Stimulated activated CD4-positive, alpha-beta T cell treated with anti-CD3 and anti-CD28 coated beads, Interleukin-1b, Interleukin-23, amount 100 ng/mL, for 48 hours (primary cell): ENCODE results near the gene PAPOLA.

Experiments
- DNase-seq: peaks from one replicate; pipeline ENCODE4 v3.0.0-alpha.2; 2020

Gene PAPOLA

DNA sequence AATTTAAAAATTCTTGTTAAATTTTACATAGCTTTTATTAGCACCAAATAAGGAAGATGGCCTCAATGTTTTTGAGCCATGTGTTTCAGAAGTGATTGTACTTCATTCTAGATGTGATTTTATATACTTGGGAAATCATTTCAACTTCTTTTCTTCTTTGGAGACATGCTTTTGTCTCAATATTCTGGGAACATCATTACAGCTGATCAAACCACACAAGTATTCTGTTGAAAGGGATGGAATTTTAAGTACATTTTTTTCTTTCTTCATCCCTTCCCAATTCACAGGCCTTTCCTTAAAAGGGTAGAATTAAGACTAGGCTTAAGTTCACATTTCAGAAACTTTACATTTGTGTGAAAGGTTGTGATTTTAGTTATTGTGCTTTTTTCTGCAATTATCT is 66.4 kb downstream of the PAPOLA start:
- no peak for DNase-seq

DNA sequence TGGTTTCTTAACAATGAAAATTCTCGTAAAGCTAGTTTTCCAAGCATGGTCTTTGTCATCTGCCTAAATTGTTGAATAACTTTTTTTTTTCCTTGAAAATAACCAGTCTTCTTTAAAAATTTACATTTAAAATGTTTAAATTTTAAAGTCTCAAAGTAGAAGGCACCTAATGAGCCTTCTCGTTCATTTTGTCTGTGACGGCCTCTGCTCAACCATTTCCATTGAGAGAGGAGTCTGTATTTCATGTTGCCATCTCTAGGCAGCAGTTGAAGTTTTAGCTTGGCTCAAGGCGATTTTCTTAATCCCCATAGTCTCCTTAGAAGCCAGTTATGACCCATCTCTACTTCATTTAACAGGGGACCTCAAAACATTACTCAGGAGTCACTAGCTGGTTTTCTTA is 69.1 kb downstream of the PAPOLA start:
- no peak for DNase-seq

GRCh38 chr14:96573473-96574100 is 71.4 kb downstream of the PAPOLA start:
- DNase-seq, result no peak

GRCh38 chr14:96574171-96574632 is 72.0 kb downstream of the PAPOLA start:
- DNase-seq, result no peak

- DNase-seq, result no peak
Measured at GRCh38 chr14:96574633-96575632, 72.8 kb downstream of the PAPOLA start.

DNA sequence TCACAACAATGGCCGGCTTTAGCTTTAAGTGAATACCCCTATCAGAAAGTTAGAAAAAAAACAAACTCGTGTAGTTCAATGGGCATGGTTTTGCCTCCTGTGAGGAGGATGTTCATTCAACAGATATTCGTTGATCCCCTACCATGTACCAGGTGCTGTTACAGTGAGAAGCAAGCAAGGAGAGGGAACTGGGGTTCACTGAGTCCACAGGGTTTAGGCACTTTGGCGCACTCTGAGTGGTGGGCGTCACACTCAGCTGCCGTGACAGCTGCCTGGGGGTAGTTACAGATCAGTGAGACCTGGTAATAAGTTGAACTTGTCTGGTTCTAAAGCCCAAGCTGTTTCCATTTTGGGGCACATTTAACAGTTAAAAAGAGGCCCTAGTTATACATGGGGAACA is 74.2 kb downstream of the PAPOLA start:
- DNase-seq, result no peak

- DNase-seq, result no peak
Measured at GRCh38 chr14:96576937-96577336, 74.8 kb downstream of the PAPOLA start.

- DNase-seq, result no peak
Measured at GRCh38 chr14:96578619-96579018, 76.4 kb downstream of the PAPOLA start.

- no peak for DNase-seq
Measured at GRCh38 chr14:96579358-96579757, 77.2 kb downstream of the PAPOLA start.

DNA sequence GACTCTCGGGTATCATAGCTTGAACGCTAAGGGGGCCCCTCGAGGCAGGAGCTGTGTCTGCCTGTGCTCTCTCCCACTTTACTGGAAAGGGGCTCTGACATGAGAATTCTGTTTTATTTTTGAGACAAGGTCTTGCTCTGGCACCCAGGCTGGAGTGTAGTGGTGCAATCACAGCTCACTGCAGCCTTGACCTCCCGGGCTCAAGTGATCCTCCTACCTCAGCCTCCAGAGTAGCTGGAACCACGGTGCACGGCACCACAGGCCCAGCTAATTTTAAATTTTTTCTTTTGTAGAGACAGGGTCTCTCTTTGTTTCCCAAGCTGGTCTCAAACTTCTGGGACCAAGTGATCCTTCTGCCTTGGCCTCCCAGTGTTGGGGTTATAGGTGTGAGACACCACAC is 77.7 kb downstream of the PAPOLA start:
- DNase-seq, result no peak

GRCh38 chr14:96580566-96580965 is 78.4 kb downstream of the PAPOLA start:
- DNase-seq, result no peak

- DNase-seq, result no peak
Measured at GRCh38 chr14:96581026-96581425, 78.8 kb downstream of the PAPOLA start.

DNA sequence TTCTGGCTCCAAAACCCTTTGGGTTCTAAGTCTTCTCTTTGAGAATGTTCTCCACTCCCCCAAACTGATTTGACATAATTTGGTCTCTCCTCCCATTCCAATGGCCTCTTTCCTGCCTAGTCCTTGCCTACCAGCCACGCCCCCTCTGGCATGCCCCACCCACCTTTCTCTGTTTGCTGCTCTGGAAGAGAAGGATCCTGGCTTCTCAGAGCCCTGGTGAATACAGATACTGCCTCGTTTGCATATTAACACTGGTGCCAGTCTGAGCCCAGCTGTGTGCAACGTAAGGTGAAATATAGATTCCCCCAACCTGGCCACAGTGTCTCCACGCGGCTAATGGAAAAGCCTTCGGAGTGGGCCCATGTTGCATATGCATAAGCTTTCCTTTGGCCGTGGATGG is 79.7 kb downstream of the PAPOLA start:
- no peak for DNase-seq

DNA sequence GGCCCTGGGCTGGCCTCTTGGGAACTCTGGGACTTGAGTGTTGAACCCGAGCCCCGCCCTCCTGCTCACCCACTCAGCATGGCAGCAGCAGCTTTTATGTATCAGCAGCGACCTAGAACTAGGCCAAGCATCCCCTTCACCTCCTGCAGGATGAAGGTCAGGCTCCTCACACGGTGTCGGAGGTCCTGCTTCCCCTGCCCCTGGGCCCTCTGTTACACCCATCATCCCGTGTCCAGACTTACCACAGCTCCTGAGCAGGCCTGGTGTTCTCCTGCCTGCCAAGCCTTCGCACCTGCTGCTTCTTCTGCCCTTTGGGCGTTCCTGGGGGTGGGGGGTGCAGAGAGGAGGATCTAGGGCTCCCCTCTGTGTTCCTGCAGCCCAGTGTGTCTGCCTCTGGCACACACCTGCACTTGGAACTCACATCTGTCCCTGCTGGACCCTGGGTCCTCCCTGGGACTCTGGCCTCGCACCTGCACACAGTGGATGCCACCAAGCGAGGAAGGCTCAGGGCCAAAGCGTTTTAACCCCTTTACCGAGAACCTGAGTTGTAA is 80.3 kb downstream of the PAPOLA start:
- DNase-seq, result no peak

DNA sequence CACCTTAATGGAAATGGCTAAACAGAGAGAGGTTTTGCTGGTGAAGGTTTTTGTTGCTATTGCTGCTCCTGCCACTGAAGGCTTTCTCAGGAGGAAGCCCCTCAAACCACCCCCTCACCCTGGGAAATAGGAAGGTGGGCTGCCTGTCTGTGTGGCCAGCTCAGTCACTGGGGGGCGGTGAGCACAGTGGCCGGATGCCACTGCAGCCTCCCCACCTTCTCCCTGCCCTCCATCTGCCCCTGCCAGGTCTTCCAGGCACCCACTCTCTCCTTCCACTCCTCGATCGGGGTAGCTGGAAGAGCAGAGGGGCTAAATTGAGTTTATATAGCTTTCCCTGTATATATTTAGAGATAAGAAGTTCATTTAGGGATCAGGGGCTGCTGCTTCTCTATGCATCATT is 80.8 kb downstream of the PAPOLA start:
- no peak for DNase-seq

DNA sequence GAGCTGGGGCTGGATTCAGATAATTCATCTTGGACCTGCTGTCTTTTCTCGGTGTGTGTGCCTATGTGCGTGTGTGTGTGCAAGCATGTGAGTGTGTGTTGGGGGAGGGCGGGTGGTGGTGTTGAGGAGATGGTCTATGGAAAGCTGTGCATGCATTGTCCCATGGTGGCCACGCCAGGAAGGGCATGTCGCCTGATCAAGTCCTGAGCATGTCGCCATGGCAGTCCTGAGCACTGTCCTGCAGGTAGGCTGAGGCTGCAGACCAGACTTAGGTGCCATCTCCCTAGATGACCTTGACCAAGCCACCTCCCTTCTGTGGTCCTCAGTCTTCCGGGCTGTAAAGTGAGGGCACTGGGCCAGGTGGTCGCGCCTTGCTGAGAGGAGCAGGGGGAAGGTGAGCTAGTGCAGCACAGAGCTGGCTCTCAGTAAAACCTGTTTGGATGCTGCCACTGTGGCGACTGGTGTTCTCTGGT is 81.4 kb downstream of the PAPOLA start:
- DNase-seq, result no peak

- DNase-seq, result peak; percentile 21
Measured at GRCh38 chr14:96584199-96584906, 82.2 kb downstream of the PAPOLA start.

GRCh38 chr14:96584907-96585671 is 82.9 kb downstream of the PAPOLA start:
- DNase-seq, result no peak

DNA sequence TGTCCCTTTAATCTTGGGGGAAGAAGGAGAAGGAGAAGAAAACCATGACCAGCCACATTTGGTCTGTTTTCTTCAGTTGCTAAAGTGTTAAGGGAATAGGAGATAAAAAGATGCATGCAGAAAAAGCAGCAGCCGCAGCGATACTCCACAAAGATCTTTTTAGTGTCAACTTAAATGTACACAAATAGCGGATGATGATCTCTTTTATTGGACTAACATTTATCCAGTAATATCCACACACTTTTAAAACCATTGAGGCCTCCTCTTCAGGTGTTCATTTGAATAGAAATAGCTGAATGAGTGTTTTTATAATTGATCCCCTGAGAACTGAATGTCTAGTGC is 83.5 kb downstream of the PAPOLA start:
- DNase-seq, result no peak

GRCh38 chr14:96586056-96586455 is 83.9 kb downstream of the PAPOLA start:
- no peak for DNase-seq

GRCh38 chr14:96586921-96587822 is 85.0 kb downstream of the PAPOLA start:
- DNase-seq, result no peak
